ENCODE data around the gene ZNF565. TPM values are rescaled to one million over a fixed set of nuclear protein-coding genes. Genes with fewer than 3 reads are reported as not detected.
A peak's percentile ranks its signal among the peaks of the same experiment; 100 is the strongest.

Gene ZNF565
- total and polyA plus RNA-seq, 2 of the 13 experiments (the other 11 are each of a cell fraction or from before 2014, with no cell fraction given), result 1.8 to 5.2 TPM

DNA sequence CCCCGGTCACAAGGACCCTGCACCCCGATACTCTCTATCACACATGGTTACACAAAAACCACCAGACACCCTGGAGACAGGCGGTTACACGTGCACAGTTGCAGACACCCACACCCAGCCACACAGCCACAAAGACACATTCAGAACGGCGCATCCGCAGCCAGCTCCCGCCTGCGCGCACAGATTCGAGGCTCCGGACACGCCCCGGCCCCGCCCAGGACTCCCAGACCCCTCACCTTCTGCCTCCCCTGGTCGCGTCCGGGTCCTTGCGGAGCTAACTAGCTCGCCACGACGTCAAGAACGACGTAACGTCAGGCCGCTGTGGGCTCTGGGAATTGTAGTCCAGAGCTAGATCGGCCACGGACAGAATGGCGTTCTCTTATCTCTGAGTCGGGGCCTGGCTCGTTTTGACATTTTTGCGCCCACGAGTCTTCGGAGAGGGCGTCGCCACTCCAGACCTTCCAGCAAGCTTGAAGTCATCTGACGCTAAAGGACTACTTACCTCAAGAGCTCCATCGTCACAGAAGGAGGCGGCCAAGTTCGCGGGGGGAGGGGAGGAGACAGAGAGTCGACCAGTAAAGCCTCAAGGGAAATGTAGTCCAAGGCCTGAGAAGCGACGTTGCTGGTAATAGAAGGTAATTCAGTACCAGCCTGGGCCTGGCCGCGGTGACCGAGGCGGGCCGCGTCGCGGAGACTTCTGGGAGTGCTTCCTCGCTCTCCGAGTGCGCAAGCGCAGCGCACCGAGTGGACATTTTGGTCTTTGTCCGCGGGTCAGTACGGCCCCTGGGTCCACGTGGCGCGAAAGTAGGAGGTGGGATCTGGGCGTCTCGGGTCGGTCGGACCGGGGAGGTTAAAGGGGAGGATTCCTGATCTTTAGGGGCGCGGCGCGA, at the start of gene ZNF565, which contains the start of gene ZNF146 (continued):
- peak; percentile 45 for TF ChIP-seq NFYB (CRISPR knock-in tag; IDR thresholded peaks at IDR 0.05)
- TF ChIP-seq, protein P1, sequence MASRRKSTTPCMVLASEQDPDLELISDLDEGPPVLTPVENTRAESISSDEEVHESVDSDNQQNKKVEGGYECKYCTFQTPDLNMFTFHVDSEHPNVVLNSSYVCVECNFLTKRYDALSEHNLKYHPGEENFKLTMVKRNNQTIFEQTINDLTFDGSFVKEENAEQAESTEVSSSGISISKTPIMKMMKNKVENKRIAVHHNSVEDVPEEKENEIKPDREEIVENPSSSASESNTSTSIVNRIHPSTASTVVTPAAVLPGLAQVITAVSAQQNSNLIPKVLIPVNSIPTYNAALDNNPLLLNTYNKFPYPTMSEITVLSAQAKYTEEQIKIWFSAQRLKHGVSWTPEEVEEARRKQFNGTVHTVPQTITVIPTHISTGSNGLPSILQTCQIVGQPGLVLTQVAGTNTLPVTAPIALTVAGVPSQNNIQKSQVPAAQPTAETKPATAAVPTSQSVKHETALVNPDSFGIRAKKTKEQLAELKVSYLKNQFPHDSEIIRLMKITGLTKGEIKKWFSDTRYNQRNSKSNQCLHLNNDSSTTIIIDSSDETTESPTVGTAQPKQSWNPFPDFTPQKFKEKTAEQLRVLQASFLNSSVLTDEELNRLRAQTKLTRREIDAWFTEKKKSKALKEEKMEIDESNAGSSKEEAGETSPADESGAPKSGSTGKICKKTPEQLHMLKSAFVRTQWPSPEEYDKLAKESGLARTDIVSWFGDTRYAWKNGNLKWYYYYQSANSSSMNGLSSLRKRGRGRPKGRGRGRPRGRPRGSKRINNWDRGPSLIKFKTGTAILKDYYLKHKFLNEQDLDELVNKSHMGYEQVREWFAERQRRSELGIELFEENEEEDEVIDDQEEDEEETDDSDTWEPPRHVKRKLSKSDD (CRISPR knock-in tag; IDR thresholded peaks at IDR 0.05; ENCODE audit: low read depth), result peak; percentile 77; the same call in 1 of the 2 replicates
- TF ChIP-seq STAT5B (CRISPR knock-in tag; IDR thresholded peaks at IDR 0.05), result no peak
- TF ChIP-seq, protein P2, sequence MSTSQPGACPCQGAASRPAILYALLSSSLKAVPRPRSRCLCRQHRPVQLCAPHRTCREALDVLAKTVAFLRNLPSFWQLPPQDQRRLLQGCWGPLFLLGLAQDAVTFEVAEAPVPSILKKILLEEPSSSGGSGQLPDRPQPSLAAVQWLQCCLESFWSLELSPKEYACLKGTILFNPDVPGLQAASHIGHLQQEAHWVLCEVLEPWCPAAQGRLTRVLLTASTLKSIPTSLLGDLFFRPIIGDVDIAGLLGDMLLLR (CRISPR knock-in tag; IDR thresholded peaks at IDR 0.05), result peak; percentile 76; the same call in 1 of the 2 replicates
- TF ChIP-seq RXRB (CRISPR knock-in tag; IDR thresholded peaks at IDR 0.05; ENCODE audit: borderline replicate concordance), result no peak; the same call in 1 of the 2 replicates
- TF ChIP-seq SPEN (CRISPR knock-in tag; IDR thresholded peaks at IDR 0.05; ENCODE audit: low read depth), result peak; percentile 94
- TF ChIP-seq ARNTL (CRISPR knock-in tag; IDR thresholded peaks at IDR 0.05), result 0 out of 2 replicates have a peak, but pooled peaks have one; percentile 31
- TF ChIP-seq, protein P3, sequence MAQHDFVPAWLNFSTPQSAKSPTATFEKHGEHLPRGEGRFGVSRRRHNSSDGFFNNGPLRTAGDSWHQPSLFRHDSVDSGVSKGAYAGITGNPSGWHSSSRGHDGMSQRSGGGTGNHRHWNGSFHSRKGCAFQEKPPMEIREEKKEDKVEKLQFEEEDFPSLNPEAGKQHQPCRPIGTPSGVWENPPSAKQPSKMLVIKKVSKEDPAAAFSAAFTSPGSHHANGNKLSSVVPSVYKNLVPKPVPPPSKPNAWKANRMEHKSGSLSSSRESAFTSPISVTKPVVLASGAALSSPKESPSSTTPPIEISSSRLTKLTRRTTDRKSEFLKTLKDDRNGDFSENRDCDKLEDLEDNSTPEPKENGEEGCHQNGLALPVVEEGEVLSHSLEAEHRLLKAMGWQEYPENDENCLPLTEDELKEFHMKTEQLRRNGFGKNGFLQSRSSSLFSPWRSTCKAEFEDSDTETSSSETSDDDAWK (CRISPR knock-in tag; IDR thresholded peaks at IDR 0.05), result no peak
- TF ChIP-seq ESRRA (CRISPR knock-in tag; IDR thresholded peaks at IDR 0.05; ENCODE audit: low read depth), result peak; percentile 93
- TF ChIP-seq RNF2 (conservative IDR thresholded peaks at IDR 0.05; ENCODE audit: low read depth), result no peak; the same call in 1 of the 2 replicates
- TF ChIP-seq BRD4 (CRISPR knock-in tag; IDR thresholded peaks at IDR 0.05), result peak; percentile 70; the same call in 1 of the 2 replicates
- no peak; the same call in 1 of the 2 replicates for TF ChIP-seq SMAD3 (CRISPR knock-in tag; IDR thresholded peaks at IDR 0.05)
- TF ChIP-seq, protein P4, sequence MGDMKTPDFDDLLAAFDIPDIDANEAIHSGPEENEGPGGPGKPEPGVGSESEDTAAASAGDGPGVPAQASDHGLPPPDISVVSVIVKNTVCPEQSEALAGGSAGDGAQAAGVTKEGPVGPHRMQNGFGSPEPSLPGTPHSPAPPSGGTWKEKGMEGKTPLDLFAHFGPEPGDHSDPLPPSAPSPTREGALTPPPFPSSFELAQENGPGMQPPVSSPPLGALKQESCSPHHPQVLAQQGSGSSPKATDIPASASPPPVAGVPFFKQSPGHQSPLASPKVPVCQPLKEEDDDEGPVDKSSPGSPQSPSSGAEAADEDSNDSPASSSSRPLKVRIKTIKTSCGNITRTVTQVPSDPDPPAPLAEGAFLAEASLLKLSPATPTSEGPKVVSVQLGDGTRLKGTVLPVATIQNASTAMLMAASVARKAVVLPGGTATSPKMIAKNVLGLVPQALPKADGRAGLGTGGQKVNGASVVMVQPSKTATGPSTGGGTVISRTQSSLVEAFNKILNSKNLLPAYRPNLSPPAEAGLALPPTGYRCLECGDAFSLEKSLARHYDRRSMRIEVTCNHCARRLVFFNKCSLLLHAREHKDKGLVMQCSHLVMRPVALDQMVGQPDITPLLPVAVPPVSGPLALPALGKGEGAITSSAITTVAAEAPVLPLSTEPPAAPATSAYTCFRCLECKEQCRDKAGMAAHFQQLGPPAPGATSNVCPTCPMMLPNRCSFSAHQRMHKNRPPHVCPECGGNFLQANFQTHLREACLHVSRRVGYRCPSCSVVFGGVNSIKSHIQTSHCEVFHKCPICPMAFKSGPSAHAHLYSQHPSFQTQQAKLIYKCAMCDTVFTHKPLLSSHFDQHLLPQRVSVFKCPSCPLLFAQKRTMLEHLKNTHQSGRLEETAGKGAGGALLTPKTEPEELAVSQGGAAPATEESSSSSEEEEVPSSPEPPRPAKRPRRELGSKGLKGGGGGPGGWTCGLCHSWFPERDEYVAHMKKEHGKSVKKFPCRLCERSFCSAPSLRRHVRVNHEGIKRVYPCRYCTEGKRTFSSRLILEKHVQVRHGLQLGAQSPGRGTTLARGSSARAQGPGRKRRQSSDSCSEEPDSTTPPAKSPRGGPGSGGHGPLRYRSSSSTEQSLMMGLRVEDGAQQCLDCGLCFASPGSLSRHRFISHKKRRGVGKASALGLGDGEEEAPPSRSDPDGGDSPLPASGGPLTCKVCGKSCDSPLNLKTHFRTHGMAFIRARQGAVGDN (CRISPR knock-in tag; IDR thresholded peaks at IDR 0.05), result peak; percentile 91
- no peak for TF ChIP-seq JDP2 (CRISPR knock-in tag; IDR thresholded peaks at IDR 0.05; ENCODE audit: borderline replicate concordance)
- TF ChIP-seq, protein P5, sequence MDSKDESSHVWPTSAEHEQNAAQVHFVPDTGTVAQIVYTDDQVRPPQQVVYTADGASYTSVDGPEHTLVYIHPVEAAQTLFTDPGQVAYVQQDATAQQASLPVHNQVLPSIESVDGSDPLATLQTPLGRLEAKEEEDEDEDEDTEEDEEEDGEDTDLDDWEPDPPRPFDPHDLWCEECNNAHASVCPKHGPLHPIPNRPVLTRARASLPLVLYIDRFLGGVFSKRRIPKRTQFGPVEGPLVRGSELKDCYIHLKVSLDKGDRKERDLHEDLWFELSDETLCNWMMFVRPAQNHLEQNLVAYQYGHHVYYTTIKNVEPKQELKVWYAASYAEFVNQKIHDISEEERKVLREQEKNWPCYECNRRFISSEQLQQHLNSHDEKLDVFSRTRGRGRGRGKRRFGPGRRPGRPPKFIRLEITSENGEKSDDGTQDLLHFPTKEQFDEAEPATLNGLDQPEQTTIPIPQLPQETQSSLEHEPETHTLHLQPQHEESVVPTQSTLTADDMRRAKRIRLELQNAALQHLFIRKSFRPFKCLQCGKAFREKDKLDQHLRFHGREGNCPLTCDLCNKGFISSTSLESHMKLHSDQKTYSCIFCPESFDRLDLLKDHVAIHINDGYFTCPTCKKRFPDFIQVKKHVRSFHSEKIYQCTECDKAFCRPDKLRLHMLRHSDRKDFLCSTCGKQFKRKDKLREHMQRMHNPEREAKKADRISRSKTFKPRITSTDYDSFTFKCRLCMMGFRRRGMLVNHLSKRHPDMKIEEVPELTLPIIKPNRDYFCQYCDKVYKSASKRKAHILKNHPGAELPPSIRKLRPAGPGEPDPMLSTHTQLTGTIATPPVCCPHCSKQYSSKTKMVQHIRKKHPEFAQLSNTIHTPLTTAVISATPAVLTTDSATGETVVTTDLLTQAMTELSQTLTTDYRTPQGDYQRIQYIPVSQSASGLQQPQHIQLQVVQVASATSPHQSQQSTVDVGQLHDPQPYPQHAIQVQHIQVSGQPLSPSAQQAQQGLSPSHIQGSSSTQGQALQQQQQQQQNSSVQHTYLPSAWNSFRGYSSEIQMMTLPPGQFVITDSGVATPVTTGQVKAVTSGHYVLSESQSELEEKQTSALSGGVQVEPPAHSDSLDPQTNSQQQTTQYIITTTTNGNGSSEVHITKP (CRISPR knock-in tag; IDR thresholded peaks at IDR 0.05; ENCODE audit: low read depth), result peak; percentile 96

Measured in HepG2 (cell line).